CD4-positive, alpha-beta T cell (primary cell): ENCODE data around the gene CXorf58. TPM values are rescaled to one million over a fixed set of nuclear protein-coding genes. Genes with fewer than 3 reads are reported as not detected.
"Not testable (repeated sequence)": the region's sequence is repeated elsewhere in the genome, so short reads cannot be mapped to it uniquely, and the experiment has no call there.

Experiments
- ATAC-seq: fragments of 200-7000 bp; cut with Tn5 transposase; one replicate; pipeline ENCODE4 v1.10.0; 2022; ENCODE audit warnings: mild to moderate bottlenecking; ENCODE audit not compliant: poor library complexity
- CTCF ChIA-PET: fragments of 350-600 bp; sonication (Branson Sonifier 250); formaldehyde crosslinking; loops from one replicate; lab custom pipeline; 2021; ENCODE audit warnings: antibody characterized with exemption, inconsistent platforms; lab: Charles Lee
- POLR2A ChIA-PET: fragments of 350-600 bp; sonication (Branson Sonifier 250); formaldehyde crosslinking; loops from one replicate; lab custom pipeline; 2021; ENCODE audit warnings: antibody characterized with exemption, inconsistent platforms; lab: Charles Lee
- DNase-seq, 14 experiments: peaks; one replicate each; pipeline ENCODE4 v3.0.0-alpha.2; 2013 to 2020; ENCODE audit warnings: mixed read lengths in 2 of 14
- H3K27ac ChIP-seq, 2 donors: one replicate each; pipeline versions ENCODE4 v1.5.1 to v1.7.0; 2013; ENCODE audit warnings: low read length in 2 of 2, low read depth in 1 of 2, mild to moderate bottlenecking in 1 of 2
- H3K27me3 ChIP-seq, 2 experiments: 1 replicate in 1 of 2; 2 replicates in 1 of 2; pipeline versions ENCODE4 v1.6.1 to v1.7.0; 2013; ENCODE audit warnings: low read length in 2 of 2, control low read depth in 1 of 2, mild to moderate bottlenecking in 1 of 2, moderate library complexity in 1 of 2; ENCODE audit not compliant: insufficient read depth in 2 of 2, control insufficient read depth in 1 of 2
- H3K36me3 ChIP-seq: one replicate; pipeline ENCODE4 v1.6.1; 2013; ENCODE audit warnings: low read length, control low read depth; ENCODE audit not compliant: insufficient read depth
- H3K4me1 ChIP-seq: one replicate; pipeline ENCODE4 v1.6.1; 2013; ENCODE audit warnings: low read length, control low read depth; ENCODE audit not compliant: insufficient read depth
- H3K4me3 ChIP-seq: one replicate; pipeline ENCODE4 v1.5.1; 2013; ENCODE audit warnings: mild to moderate bottlenecking, low read length, moderate library complexity
- H3K9me3 ChIP-seq, 2 experiments: 1 replicate in 1 of 2; 2 replicates in 1 of 2; pipeline versions ENCODE4 v1.6.1 to v1.7.0; 2013; ENCODE audit warnings: low read length in 2 of 2, mild to moderate bottlenecking in 2 of 2, control low read depth in 1 of 2, moderate library complexity in 1 of 2; ENCODE audit not compliant: control insufficient read depth in 1 of 2, insufficient read depth in 1 of 2
- H3K27ac Mint-ChIP-seq: one replicate; pipeline ENCODE4 v1.8.0; 2020; ENCODE audit warnings: mixed read lengths
- H3K27me3 Mint-ChIP-seq: one replicate; pipeline ENCODE4 v1.8.0; 2021; ENCODE audit warnings: mixed read lengths
- H3K36me3 Mint-ChIP-seq: one replicate; pipeline ENCODE4 v1.8.0; 2021; ENCODE audit warnings: low read depth, mixed read lengths
- H3K4me1 Mint-ChIP-seq: one replicate; pipeline ENCODE4 v1.8.0; 2021; ENCODE audit warnings: low read depth, mixed read lengths
- H3K4me3 Mint-ChIP-seq: one replicate; pipeline ENCODE4 v1.8.0; 2020; ENCODE audit warnings: mild to moderate bottlenecking, mixed read lengths
- H3K9me3 Mint-ChIP-seq: one replicate; pipeline ENCODE4 v1.8.0; 2020; ENCODE audit warnings: mixed read lengths
- intact Hi-C, 2 experiments: fragments of 100-400 bp; cut with DNase I in 1 of 2; cut with micrococcal nuclease in 1 of 2; formaldehyde crosslinking; loops; one replicate each; pipeline versions ENCODE4 v1.15.1 to v1.9.0; 2023 to 2025; cut with DNase I, micrococcal nuclease
- total RNA-seq, 174 experiments: library from RNA in 2 of 174; stranded (reverse) in 2 of 174; gene quantifications; one replicate each; pipeline ENCODE4 v1.2.3 and lab custom pipeline; 2021 to 2026
- TF ChIP-seq, protein P1 (sequence below): fragments of 200-600 bp; IDR thresholded peaks from one replicate; pipeline ENCODE4 v1.8.0; 2022; ENCODE audit warnings: antibody characterized with exemption, mild to moderate bottlenecking

The CXorf58 gene
- total RNA-seq, 2 experiments from 2014 or later = not detected

DNA sequence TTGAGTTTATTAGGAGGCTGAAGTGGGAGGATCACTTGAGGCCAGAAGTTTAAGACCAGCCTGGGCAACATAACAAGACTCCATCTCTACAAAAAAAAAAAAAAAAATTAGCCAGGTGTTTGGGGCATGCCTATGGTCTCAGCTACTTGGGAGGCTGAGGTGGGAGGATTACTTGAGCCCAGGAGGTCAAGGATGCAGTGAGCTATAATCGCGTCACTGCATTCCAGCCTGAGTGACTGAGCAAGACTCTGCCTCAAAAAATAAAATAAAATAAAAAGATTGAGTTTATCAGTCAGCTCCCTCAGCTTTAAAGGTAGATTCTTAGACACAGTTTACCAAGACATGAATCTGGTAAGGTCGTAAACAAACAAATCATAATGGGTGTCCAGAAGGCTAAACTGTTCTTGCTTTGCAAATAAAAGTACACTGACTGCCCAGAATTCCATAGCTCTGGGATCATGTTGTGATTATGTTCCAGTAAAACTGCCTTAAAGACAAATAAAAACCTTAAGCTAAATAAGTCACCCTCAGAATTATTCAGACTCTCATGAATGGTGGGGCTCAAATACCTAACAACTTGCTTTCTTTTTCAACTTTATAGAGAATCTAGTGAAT, 18.8 kb upstream of the CXorf58 start:
- Mint-ChIP-seq H3K27ac (no peak overlapping the region), H3K4me3 (no peak overlapping the region), H3K4me1 (no peaks in the 10 kb centered on the region), H3K36me3 (no peaks in the 10 kb centered on the region), H3K27me3 (no peaks in the 10 kb centered on the region), H3K9me3 (no peaks in the 10 kb centered on the region)
- no peaks in the 10 kb centered on the region for H3K27me3 ChIP-seq
- no peak overlapping the region for H3K4me3 ChIP-seq
- intact Hi-C loops = no loop called here
- H3K27ac ChIP-seq = no peak overlapping the region
- ChIA-PET CTCF (interaction anchor here (1.0 to 1.3 kb wide), 2 partner anchors 12 to 13 kb away, joined by 3 to 4 read pairs; no protein-coding TSS in a partner anchor), POLR2A (no interaction called here)
- H3K9me3 ChIP-seq = no peaks in the 10 kb centered on the region
- H3K4me1 ChIP-seq = no peaks in the 10 kb centered on the region
- H3K36me3 ChIP-seq = no peaks in the 10 kb centered on the region
- TF ChIP-seq, protein P1, sequence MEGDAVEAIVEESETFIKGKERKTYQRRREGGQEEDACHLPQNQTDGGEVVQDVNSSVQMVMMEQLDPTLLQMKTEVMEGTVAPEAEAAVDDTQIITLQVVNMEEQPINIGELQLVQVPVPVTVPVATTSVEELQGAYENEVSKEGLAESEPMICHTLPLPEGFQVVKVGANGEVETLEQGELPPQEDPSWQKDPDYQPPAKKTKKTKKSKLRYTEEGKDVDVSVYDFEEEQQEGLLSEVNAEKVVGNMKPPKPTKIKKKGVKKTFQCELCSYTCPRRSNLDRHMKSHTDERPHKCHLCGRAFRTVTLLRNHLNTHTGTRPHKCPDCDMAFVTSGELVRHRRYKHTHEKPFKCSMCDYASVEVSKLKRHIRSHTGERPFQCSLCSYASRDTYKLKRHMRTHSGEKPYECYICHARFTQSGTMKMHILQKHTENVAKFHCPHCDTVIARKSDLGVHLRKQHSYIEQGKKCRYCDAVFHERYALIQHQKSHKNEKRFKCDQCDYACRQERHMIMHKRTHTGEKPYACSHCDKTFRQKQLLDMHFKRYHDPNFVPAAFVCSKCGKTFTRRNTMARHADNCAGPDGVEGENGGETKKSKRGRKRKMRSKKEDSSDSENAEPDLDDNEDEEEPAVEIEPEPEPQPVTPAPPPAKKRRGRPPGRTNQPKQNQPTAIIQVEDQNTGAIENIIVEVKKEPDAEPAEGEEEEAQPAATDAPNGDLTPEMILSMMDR = no peak
- ATAC-seq = no peak
- no peak for DNase-seq

DNA sequence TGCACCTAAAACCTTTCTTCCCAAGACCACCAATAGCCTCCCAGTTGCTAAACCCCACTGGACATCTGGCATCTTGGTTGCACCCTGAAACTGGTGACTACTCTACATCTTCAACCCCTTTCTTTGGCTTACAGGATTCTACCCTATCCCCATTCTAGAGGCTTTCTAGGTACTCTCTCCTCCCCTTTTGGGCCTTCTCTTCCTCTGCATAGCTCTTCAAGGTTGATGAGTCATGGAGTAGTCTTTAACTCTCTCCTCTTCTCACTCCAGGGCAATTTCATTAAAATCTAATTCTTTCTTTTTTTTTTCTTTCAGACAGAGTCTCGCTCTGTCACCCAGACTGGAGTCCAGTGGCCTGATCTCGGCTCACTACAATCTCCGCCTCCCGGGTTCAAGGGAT, 16.9 kb upstream of the CXorf58 start:
- no peak overlapping the region for H3K27ac ChIP-seq
- Mint-ChIP-seq H3K4me1 (no peaks in the 10 kb centered on the region), H3K9me3 (no peaks in the 10 kb centered on the region), H3K27ac (no peak overlapping the region), H3K4me3 (no peak overlapping the region), H3K36me3 (no peaks in the 10 kb centered on the region), H3K27me3 (no peaks in the 10 kb centered on the region)
- ChIA-PET CTCF (no interaction called here), POLR2A (no interaction called here)
- H3K36me3 ChIP-seq = no peaks in the 10 kb centered on the region
- H3K4me3 ChIP-seq = no peak overlapping the region
- no peaks in the 10 kb centered on the region for H3K27me3 ChIP-seq
- ATAC-seq (no peak), DNase-seq (no peak)
- intact Hi-C loops = no loop called here
- H3K4me1 ChIP-seq = no peaks in the 10 kb centered on the region
- H3K9me3 ChIP-seq = no peaks in the 10 kb centered on the region
- TF ChIP-seq, protein P1 = no peak

DNA sequence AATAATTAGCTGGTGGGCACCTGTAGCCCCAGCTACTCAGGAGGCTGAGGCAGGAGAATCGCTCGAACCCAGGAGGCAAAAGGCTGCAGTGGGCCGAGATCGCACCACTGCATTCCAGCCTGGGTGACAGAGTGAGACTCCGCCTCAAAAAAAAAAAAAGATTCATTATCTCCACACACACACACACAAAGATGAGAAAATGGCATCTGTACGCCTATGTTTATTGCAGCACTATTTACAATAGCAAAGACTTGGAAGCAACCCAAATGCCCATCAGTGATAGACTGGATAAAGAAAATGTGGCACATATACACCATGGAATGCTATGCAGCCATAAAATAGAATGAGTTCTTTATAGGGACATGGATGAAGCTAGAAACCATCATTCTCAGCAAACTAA, 12.8 kb upstream of the CXorf58 start:
- H3K27me3 Mint-ChIP-seq, H3K27me3 ChIP-seq, H3K9me3 ChIP-seq, intact Hi-C loops, H3K27ac ChIP-seq, H3K4me3 ChIP-seq, DNase-seq, H3K4me3 Mint-ChIP-seq, H3K36me3 Mint-ChIP-seq, H3K9me3 Mint-ChIP-seq, POLR2A ChIA-PET, H3K4me1 ChIP-seq, H3K4me1 Mint-ChIP-seq, H3K36me3 ChIP-seq, CTCF ChIA-PET, H3K27ac Mint-ChIP-seq, ATAC-seq: not testable (repeated sequence)

DNA sequence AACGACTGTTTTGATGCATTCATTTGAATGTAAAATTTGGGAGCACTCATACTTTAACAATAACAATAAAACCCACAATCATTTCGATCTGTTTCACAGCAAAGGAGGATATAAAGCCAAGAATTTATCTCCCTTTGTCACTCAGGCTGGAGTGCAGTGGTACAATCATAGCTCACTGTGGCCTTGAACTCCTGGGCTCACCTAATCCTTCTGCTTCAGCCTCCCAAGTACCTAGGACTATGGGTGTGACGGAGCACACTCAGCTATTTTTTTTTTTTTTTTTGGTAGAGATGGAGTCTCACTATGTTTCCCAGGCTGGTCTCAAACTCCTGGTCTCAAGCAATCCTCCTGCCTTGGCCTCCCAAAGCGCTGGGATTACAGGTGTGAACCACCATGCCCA, 11.3 kb upstream of the CXorf58 start:
- POLR2A ChIA-PET = interaction anchor here (0.6 to 0.9 kb wide), 2 partner anchors 11 to 109 kb away, joined by 3 to 4 read pairs; no protein-coding TSS in a partner anchor
- CTCF ChIA-PET = interaction anchor here (1.4 kb wide), 1 partner anchor 113 kb away, joined by 3 read pairs; the partner anchor contains the start of gene SAT1

More for the DNA sequence above, 11.3 kb upstream of the CXorf58 start:
- intact Hi-C loops, H3K4me1 Mint-ChIP-seq, ATAC-seq, H3K4me3 Mint-ChIP-seq, H3K4me3 ChIP-seq, DNase-seq, H3K27me3 Mint-ChIP-seq, H3K27me3 ChIP-seq, H3K4me1 ChIP-seq, H3K9me3 Mint-ChIP-seq, H3K27ac Mint-ChIP-seq, H3K36me3 Mint-ChIP-seq, H3K9me3 ChIP-seq, H3K27ac ChIP-seq, H3K36me3 ChIP-seq: not testable (repeated sequence)
